Panc1 (cell line): ENCODE results near the gene ZZZ3.

ENCODE experiments used
- CTCF ChIP-seq: fragments of 450-650 bp; IDR thresholded peaks from 2 replicates; pipeline ENCODE4 v1.5.1; 2017; ENCODE audit warnings: mild to moderate bottlenecking
- REST ChIP-seq, 2 experiments: IDR thresholded peaks; 2 replicates each; pipeline ENCODE4 v1.6.1; 2011 to 2012; ENCODE audit warnings: low read depth in 2 of 2, control low read depth in 1 of 2, low read length in 1 of 2, mild to moderate bottlenecking in 1 of 2, moderate library complexity in 1 of 2; ENCODE audit not compliant: insufficient read depth in 1 of 2

GRCh38 chr1:77649127-77649526 lies 33.3 kb downstream of the ZZZ3 start:
- no peak for TF ChIP-seq CTCF
- TF ChIP-seq REST (IDR thresholded peaks at IDR 0.05; ENCODE audit: insufficient read depth in 1 of 2, low read depth in 2 of 2, low read length in 1 of 2), result no peak
